Neural progenitor cell (in vitro differentiated cells): ENCODE measurements around the gene ARPP19.
"Not testable (repeated sequence)": the region's sequence is repeated elsewhere in the genome, so short reads cannot be mapped to it uniquely, and the experiment has no call there.

Experiments used
- CTCF ChIP-seq: fragments of 200-600 bp; sonication (generic); IDR thresholded peaks from 2 replicates; pipeline ENCODE4 v1.5.1; 2017; ENCODE audit warnings: antibody characterized with exemption, mild to moderate bottlenecking
- EZH2 ChIP-seq: fragments of 200-600 bp; sonication (generic); IDR thresholded peaks from 2 replicates; pipeline ENCODE4 v1.6.1; 2017; ENCODE audit warnings: antibody characterized with exemption, mild to moderate bottlenecking, moderate library complexity
- EZH2phosphoT487 ChIP-seq: fragments of 200-600 bp; sonication (generic); IDR thresholded peaks from 2 replicates; pipeline ENCODE4 v1.6.1; 2017; ENCODE audit warnings: antibody characterized with exemption

GRCh38 chr15:52565417-52566358, 3.1 kb downstream of the ARPP19 start:
- TF ChIP-seq CTCF, EZH2, EZH2phosphoT487: not testable (repeated sequence)
